Mammary epithelial cell (primary cell): ENCODE results near the gene ETV1.

Source experiments
- EZH2 ChIP-seq: IDR thresholded peaks from 2 replicates; pipeline ENCODE4 v1.6.1; 2012; ENCODE audit warnings: low read length, inconsistent platforms, borderline replicate concordance
- TF ChIP-seq, protein P1 (sequence below), 2 donors: IDR thresholded peaks in 1 of 2; conservative IDR thresholded peaks in 1 of 2; 2 replicates each; pipeline ENCODE4 v1.5.1; 2011 to 2012; ENCODE audit warnings: inconsistent platforms in 2 of 2, low read length in 2 of 2, mild to moderate bottlenecking in 2 of 2, control low read depth in 1 of 2, low read depth in 1 of 2; ENCODE audit not compliant: insufficient read depth in 1 of 2; ENCODE audit errors: extremely low read depth in 1 of 2

DNA sequence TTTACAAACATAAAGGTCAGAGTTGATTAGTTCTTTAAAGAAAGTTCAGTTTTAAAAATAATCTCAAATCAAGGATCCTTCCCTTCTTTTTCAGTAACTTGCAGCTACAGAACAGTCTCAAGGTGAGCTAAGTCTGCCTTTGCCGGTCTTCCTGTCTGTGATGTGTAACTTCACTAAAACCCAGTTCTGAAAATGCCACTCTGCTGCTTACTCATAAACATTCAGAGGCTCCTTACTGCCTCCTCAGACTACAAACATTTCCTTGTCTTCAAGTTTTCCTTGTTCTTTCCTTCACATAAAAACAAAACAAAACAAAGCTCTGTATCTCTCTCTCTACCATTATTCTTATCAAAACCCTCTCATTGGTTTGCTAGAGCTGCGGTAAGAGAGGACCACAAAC lies 128.7 kb downstream of the ETV1 start:
- TF ChIP-seq, protein P1, sequence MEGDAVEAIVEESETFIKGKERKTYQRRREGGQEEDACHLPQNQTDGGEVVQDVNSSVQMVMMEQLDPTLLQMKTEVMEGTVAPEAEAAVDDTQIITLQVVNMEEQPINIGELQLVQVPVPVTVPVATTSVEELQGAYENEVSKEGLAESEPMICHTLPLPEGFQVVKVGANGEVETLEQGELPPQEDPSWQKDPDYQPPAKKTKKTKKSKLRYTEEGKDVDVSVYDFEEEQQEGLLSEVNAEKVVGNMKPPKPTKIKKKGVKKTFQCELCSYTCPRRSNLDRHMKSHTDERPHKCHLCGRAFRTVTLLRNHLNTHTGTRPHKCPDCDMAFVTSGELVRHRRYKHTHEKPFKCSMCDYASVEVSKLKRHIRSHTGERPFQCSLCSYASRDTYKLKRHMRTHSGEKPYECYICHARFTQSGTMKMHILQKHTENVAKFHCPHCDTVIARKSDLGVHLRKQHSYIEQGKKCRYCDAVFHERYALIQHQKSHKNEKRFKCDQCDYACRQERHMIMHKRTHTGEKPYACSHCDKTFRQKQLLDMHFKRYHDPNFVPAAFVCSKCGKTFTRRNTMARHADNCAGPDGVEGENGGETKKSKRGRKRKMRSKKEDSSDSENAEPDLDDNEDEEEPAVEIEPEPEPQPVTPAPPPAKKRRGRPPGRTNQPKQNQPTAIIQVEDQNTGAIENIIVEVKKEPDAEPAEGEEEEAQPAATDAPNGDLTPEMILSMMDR (conservative IDR thresholded peaks at IDR 0.05 in 1 of 2, IDR thresholded peaks at IDR 0.05 in 1 of 2; ENCODE audit: extremely low read depth in 1 of 2, insufficient read depth in 1 of 2, low read depth in 1 of 2, low read length in 2 of 2), result no peak
- TF ChIP-seq EZH2, result no peak
